GM12873 (cell line): ENCODE measurements around the gene SLC35F5.

Experiments
- CTCF ChIP-seq: IDR thresholded peaks from 2 replicates; pipeline ENCODE4 v1.5.1; 2012; ENCODE audit warnings: low read depth, mild to moderate bottlenecking, moderate library complexity, low read length, control low read depth; ENCODE audit not compliant: insufficient read depth; ENCODE audit errors: missing control alignments

SLC35F5 gene

GRCh38 chr2:113723411-113723810 lies 33.0 kb downstream of the SLC35F5 start:
- TF ChIP-seq CTCF: no peak

- TF ChIP-seq CTCF: peak; percentile 29
These were observed 36.3 kb downstream of the SLC35F5 start for GRCh38 chr2:113720167-113720566.

- TF ChIP-seq CTCF: no peak
These were observed 40.2 kb downstream of the SLC35F5 start for GRCh38 chr2:113716291-113716690.

GRCh38 chr2:113712941-113713340 lies 43.5 kb downstream of the SLC35F5 start:
- no peak for TF ChIP-seq CTCF

GRCh38 chr2:113711851-113712250 lies 44.6 kb downstream of the SLC35F5 start:
- TF ChIP-seq CTCF: no peak

- no peak for TF ChIP-seq CTCF
These were observed 47.4 kb downstream of the SLC35F5 start for GRCh38 chr2:113709022-113709421.

GRCh38 chr2:113707106-113707505 lies 49.3 kb downstream of the SLC35F5 start:
- no peak for TF ChIP-seq CTCF
